Fibroblast of villous mesenchyme (primary cell): ENCODE results near the gene TSPAN16. TPM values are rescaled to one million over a fixed set of nuclear protein-coding genes. Genes with fewer than 3 reads are reported as not detected.

Experiments
- DNase-seq: peaks from one replicate; pipeline ENCODE4 v3.0.0-alpha.2; 2010; ENCODE audit warnings: low read depth
- H3K4me3 ChIP-seq: 2 replicates; pipeline ENCODE4 v1.5.1; 2011; ENCODE audit warnings: low read depth, mild to moderate bottlenecking, low read length
- total RNA-seq: library from RNA; depleted of rRNA; stranded (reverse); fragments of >200 nt; gene quantifications from 2 replicates; pipeline ENCODE4 v1.2.3, GENCODE V29; 2012
- TF ChIP-seq, protein P1 (sequence below): IDR thresholded peaks from 2 replicates; pipeline ENCODE4 v1.5.1; 2012; ENCODE audit warnings: low read depth, mild to moderate bottlenecking, low read length; ENCODE audit not compliant: insufficient read depth

Gene TSPAN16
- total RNA-seq, 1 donor = not detected

DNA sequence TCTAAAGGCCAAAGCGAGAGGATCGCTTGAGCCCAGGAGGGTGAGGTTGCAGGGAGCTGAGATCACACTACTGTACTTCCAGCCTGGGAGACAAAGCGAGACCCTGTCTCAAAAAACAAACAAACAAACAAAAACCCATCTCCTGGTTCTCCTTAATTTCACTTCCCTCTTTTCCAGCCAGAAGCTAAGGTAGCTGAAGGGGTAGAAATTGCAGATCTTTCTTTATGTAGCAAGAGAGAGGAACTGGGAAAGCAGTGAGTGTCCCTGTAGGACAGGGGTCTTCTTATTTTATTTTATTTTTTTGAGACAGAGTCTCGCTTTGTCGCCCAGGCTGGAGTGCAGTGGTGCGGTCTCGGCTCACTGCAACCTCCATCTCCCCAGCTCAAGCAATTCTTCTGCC is 4.5 kb upstream of the TSPAN16 start:
- no peak overlapping the region for H3K4me3 ChIP-seq
- TF ChIP-seq, protein P1, sequence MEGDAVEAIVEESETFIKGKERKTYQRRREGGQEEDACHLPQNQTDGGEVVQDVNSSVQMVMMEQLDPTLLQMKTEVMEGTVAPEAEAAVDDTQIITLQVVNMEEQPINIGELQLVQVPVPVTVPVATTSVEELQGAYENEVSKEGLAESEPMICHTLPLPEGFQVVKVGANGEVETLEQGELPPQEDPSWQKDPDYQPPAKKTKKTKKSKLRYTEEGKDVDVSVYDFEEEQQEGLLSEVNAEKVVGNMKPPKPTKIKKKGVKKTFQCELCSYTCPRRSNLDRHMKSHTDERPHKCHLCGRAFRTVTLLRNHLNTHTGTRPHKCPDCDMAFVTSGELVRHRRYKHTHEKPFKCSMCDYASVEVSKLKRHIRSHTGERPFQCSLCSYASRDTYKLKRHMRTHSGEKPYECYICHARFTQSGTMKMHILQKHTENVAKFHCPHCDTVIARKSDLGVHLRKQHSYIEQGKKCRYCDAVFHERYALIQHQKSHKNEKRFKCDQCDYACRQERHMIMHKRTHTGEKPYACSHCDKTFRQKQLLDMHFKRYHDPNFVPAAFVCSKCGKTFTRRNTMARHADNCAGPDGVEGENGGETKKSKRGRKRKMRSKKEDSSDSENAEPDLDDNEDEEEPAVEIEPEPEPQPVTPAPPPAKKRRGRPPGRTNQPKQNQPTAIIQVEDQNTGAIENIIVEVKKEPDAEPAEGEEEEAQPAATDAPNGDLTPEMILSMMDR = no peak
- DNase-seq = no peak

- H3K4me3 ChIP-seq = no peak overlapping the region
- TF ChIP-seq, protein P1 = no peak
Measured at GRCh38 chr19:11291991-11292390, 4.0 kb upstream of the TSPAN16 start.

DNA sequence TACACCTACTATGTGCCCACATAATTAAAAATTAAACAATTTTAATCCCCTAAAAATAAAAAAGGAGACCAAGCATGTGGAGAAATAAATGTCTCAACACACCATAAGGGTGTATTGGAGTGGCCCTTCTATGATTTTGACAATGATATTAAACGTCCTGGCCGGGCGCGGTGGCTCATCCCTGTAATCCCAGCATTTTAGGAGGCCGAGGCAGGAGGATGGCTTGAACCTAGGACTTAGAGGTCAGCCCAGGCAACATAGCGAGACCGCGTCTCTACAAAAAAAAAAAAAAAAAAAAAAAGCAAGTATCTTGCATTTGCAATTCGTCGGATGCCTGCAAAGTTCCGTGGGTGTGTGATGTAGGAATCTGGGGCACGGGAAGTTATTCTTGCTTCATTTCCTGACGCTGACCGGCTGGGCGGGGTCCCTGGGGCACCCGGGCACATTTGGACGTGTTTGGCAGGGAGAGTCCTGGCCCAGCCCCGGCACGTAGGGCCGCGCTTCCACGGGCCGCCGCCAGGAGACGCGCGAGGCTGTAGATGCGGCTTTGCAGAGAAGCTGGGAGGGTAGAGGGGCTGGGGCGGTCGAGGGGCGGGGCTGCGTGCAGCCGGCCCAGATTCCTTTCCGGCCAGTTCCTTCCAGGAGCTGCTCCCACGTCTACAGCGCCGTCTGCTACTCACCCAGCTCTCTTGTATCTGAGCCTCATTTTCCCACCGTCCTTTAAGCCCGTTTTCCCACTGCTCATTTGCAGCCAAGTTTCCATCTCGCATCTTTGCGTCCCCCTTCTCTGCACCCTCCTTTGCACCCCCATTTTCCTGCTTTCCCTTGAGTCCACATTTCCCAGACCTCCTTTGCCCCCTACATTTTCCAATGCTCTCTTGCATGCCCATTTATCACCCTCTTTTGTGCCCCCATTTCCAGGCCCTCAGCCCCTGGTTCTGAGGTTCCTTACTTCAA is 2.2 kb upstream of the TSPAN16 start:
- TF ChIP-seq, protein P1 = peak; percentile 98
- peak; percentile 96 for DNase-seq
- peak overlapping the region; percentile 21 for H3K4me3 ChIP-seq

More at GRCh38 chr19:11291991-11292390, 4.0 kb upstream of the TSPAN16 start:
- no peak for DNase-seq

- H3K4me3 ChIP-seq = no peak overlapping the region
- TF ChIP-seq, protein P1 = no peak
- DNase-seq = no peak
Measured at GRCh38 chr19:11295180-11295579, 780 bp upstream of the TSPAN16 start.

GRCh38 chr19:11296264-11296663 is 304 bp downstream of the TSPAN16 start:
- TF ChIP-seq, protein P1 = no peak
- DNase-seq = peak; percentile 49
- H3K4me3 ChIP-seq = no peak overlapping the region

GRCh38 chr19:11299946-11300810 is 4.2 kb downstream of the TSPAN16 start:
- no peak overlapping the region for H3K4me3 ChIP-seq
- TF ChIP-seq, protein P1 = no peak
- DNase-seq = no peak
